HepG2 (cell line): ENCODE measurements around the gene SLC35B2. TPM values are rescaled to one million over a fixed set of nuclear protein-coding genes. Genes with fewer than 3 reads are reported as not detected.

Experiments
- AHR ChIP-seq: IDR thresholded peaks from 2 replicates; pipeline ENCODE4 v1.6.1; 2018; ENCODE audit warnings: missing genetic modification reagents, missing compliant biosample characterization
- ATRX ChIP-seq: sonication (generic); formaldehyde crosslinking; IDR thresholded peaks from 2 replicates; pipeline ENCODE4 v1.4.0; 2020; ENCODE audit warnings: missing genetic modification reagents, borderline replicate concordance
- ETV5 ChIP-seq: IDR thresholded peaks from 2 replicates; pipeline ENCODE4 v1.6.1; 2018; ENCODE audit warnings: missing biosample characterization, missing genetic modification reagents, inconsistent platforms, borderline replicate concordance
- FOXA1 ChIP-seq, 2 experiments: fragments of 450-650 bp in 1 of 2; sonication (generic) in 1 of 2; formaldehyde crosslinking in 1 of 2; IDR thresholded peaks; 2 replicates each; pipeline versions ENCODE4 v1.4.0 to v1.6.1; 2016 to 2020; ENCODE audit warnings: missing genetic modification reagents in 1 of 2
- GZF1 ChIP-seq: sonication (generic); formaldehyde crosslinking; IDR thresholded peaks from 2 replicates; pipeline ENCODE4 v1.5.1; 2020; ENCODE audit warnings: mild to moderate bottlenecking, missing genetic modification reagents
- IRX3 ChIP-seq: sonication (generic); formaldehyde crosslinking; IDR thresholded peaks from 2 replicates; pipeline ENCODE4 v1.8.1; 2023; ENCODE audit warnings: mild to moderate bottlenecking, low read depth, missing genetic modification reagents, borderline replicate concordance
- KLF13 ChIP-seq: sonication (generic); formaldehyde crosslinking; IDR thresholded peaks from 2 replicates; pipeline ENCODE4 v1.4.0; 2020; ENCODE audit warnings: mild to moderate bottlenecking, missing genetic modification reagents
- NFKB2 ChIP-seq: sonication (generic); formaldehyde crosslinking; IDR thresholded peaks from 2 replicates; pipeline ENCODE4 v1.4.0; 2020; ENCODE audit warnings: missing genetic modification reagents, borderline replicate concordance
- NR2F6 ChIP-seq, 2 experiments: IDR thresholded peaks; 2 replicates each; pipeline ENCODE4 v1.6.1; 2016; ENCODE audit warnings: antibody characterized with exemption in 1 of 2, mild to moderate bottlenecking in 1 of 2
- PCBP2 ChIP-seq: fragments of 200-400 bp; formaldehyde crosslinking; optimal IDR thresholded peaks from 2 replicates; pipeline ENCODE3; 2018; ENCODE audit warnings: low read length, low read depth; ENCODE audit not compliant: poor library complexity, severe bottlenecking
- PHB2 ChIP-seq: fragments of 450-650 bp; IDR thresholded peaks from 2 replicates; pipeline ENCODE4 v1.6.1; 2018; ENCODE audit not compliant: partially characterized antibody
- PITX1 ChIP-seq: sonication (generic); formaldehyde crosslinking; IDR thresholded peaks from 2 replicates; pipeline ENCODE4 v1.5.1; 2020; ENCODE audit warnings: mild to moderate bottlenecking, missing genetic modification reagents
- RBM39 ChIP-seq: fragments of 200-400 bp; formaldehyde crosslinking; IDR thresholded peaks from one replicate; pipeline ENCODE4 v1.6.1; 2018; ENCODE audit warnings: antibody characterized with exemption, mild to moderate bottlenecking, low read depth, low read length; ENCODE audit not compliant: poor library complexity, severe bottlenecking
- SALL2 ChIP-seq: sonication (generic); formaldehyde crosslinking; IDR thresholded peaks from 2 replicates; pipeline ENCODE4 v1.8.1; 2023; ENCODE audit warnings: mild to moderate bottlenecking, missing genetic modification reagents, inconsistent platforms
- SIN3B ChIP-seq: fragments of 150-350 bp; IDR thresholded peaks from 2 replicates; pipeline ENCODE4 v1.6.1; 2014; ENCODE audit warnings: low read length
- SP5 ChIP-seq: IDR thresholded peaks from 2 replicates; pipeline ENCODE4 v1.6.1; 2016; ENCODE audit warnings: low read depth, borderline replicate concordance
- SYNCRIP ChIP-seq: fragments of 200-400 bp; formaldehyde crosslinking; IDR thresholded peaks from 2 replicates; pipeline ENCODE4 v1.6.1; 2018; ENCODE audit warnings: mild to moderate bottlenecking, low read depth, low read length; ENCODE audit not compliant: insufficient read depth
- U2AF2 ChIP-seq: fragments of 200-400 bp; formaldehyde crosslinking; IDR thresholded peaks from 2 replicates; pipeline ENCODE4 v1.6.1; 2017; ENCODE audit warnings: low read depth, mild to moderate bottlenecking, low read length
- ZBTB7B ChIP-seq: sonication (generic); formaldehyde crosslinking; IDR thresholded peaks from 2 replicates; pipeline ENCODE4 v1.4.0; 2020; ENCODE audit warnings: missing genetic modification reagents
- ZFP36L2 ChIP-seq: sonication (generic); formaldehyde crosslinking; IDR thresholded peaks from 2 replicates; pipeline ENCODE4 v1.4.0; 2020; ENCODE audit warnings: missing genetic modification reagents
- ZFP62 ChIP-seq: sonication (generic); formaldehyde crosslinking; IDR thresholded peaks from 2 replicates; pipeline ENCODE4 v1.4.0; 2020; ENCODE audit warnings: missing genetic modification reagents
- ZNF224 ChIP-seq: sonication (generic); formaldehyde crosslinking; IDR thresholded peaks from 2 replicates; pipeline ENCODE4 v1.5.0; 2020; ENCODE audit warnings: mild to moderate bottlenecking, missing genetic modification reagents
- ZNF230 ChIP-seq: sonication (generic); formaldehyde crosslinking; IDR thresholded peaks from 2 replicates; pipeline ENCODE4 v1.4.0; 2020; ENCODE audit warnings: mild to moderate bottlenecking, missing genetic modification reagents
- ZNF235 ChIP-seq: sonication (generic); formaldehyde crosslinking; IDR thresholded peaks from 2 replicates; pipeline ENCODE4 v1.8.1; 2023; ENCODE audit warnings: mild to moderate bottlenecking, missing genetic modification reagents, borderline replicate concordance
- ZNF496 ChIP-seq: sonication (generic); formaldehyde crosslinking; IDR thresholded peaks from 2 replicates; pipeline ENCODE4 v1.8.1; 2023; ENCODE audit warnings: mild to moderate bottlenecking, moderate library complexity, missing genetic modification reagents; ENCODE audit not compliant: insufficient replicate concordance
- ZNF691 ChIP-seq: sonication (generic); formaldehyde crosslinking; IDR thresholded peaks from 2 replicates; pipeline ENCODE4 v1.4.0; 2020; ENCODE audit warnings: missing genetic modification reagents, low read depth, mild to moderate bottlenecking, borderline replicate concordance
- ZSCAN12 ChIP-seq: sonication (generic); formaldehyde crosslinking; IDR thresholded peaks from 2 replicates; pipeline ENCODE4 v1.9.0; 2021; ENCODE audit warnings: mild to moderate bottlenecking, missing genetic modification reagents
- ZSCAN21 ChIP-seq: sonication (generic); formaldehyde crosslinking; IDR thresholded peaks from 2 replicates; pipeline ENCODE4 v1.8.0; 2022; ENCODE audit warnings: mild to moderate bottlenecking, missing genetic modification reagents, moderate library complexity, borderline replicate concordance
- polyA plus RNA-seq, 8 experiments: library from polyadenylated mRNA; depleted of rRNA in 3 of 8; stranded (reverse) in 7 of 8; unstranded in 1 of 8; fragments of >200 nt; fragmentation: Illumina TruSeq in 4 of 8; extraction: Trizol in 4 of 8; gene quantifications; 2 replicates each; pipeline versions ENCODE4 v1.2.1 to v1.2.3, GENCODE V29; 2011 to 2016; ENCODE audit warnings: low read depth in 4 of 8, missing spikeins in 1 of 8, mixed read lengths in 1 of 8; ENCODE audit not compliant: insufficient read depth in 1 of 8
- total RNA-seq, 5 experiments: library from RNA; depleted of rRNA; stranded (reverse); fragments of >200 nt; fragmentation: Illumina TruSeq; extraction: Trizol; gene quantifications; 2 replicates each; pipeline ENCODE4 v1.2.3, GENCODE V29; 2016; ENCODE audit warnings: low read depth in 1 of 5
- TF ChIP-seq, protein P1 (sequence below): sonication (generic); formaldehyde crosslinking; IDR thresholded peaks from 2 replicates; pipeline ENCODE4 v1.9.0; 2021; ENCODE audit warnings: missing genetic modification reagents, mild to moderate bottlenecking, borderline replicate concordance
- TF ChIP-seq, protein P2 (sequence below): sonication (generic); formaldehyde crosslinking; IDR thresholded peaks from 2 replicates; pipeline ENCODE4 v1.5.0; 2020; ENCODE audit warnings: missing genetic modification reagents, mild to moderate bottlenecking, borderline replicate concordance

Gene SLC35B2
- total and polyA plus RNA-seq, 2 of the 13 experiments (the other 11 are each of a cell fraction or from before 2014, with no cell fraction given) = 61.1 to 148 TPM

DNA sequence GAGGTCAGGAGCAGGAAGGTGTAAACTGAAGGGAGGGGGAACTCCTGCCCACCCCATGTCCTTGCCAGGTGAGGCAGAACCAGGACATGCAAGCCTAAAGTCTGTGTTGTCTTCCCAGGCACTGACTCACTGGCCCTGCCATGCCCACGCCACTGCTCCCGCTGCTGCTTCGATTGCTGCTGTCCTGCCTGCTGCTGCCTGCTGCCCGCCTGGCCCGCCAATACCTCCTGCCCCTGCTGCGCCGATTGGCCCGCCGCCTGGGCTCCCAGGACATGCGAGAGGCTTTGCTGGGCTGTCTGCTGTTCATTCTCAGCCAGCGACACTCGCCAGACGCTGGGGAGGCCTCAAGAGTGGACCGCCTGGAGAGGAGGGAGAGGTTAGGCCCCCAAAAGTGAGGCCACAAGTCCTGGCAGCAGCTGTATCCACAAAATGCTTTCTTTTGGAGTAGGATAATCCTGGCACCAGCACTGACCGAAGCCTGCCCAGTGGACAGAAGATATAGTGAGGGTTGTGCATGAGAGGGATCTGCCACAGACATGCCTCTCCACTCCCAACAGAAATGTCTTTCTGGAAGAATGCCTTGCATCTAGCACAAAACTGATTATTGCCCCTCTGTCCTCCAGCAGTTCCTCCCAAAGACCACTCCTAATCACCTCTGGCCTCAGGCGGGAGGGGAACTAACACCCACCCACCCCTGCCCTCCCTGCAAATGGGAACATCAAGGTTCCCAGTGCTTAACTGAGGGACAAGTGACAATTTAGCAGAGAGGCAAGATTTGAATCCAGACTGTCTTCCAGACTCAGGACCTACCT, 39.8 kb downstream of the SLC35B2 start (continued):
- TF ChIP-seq, protein P1, sequence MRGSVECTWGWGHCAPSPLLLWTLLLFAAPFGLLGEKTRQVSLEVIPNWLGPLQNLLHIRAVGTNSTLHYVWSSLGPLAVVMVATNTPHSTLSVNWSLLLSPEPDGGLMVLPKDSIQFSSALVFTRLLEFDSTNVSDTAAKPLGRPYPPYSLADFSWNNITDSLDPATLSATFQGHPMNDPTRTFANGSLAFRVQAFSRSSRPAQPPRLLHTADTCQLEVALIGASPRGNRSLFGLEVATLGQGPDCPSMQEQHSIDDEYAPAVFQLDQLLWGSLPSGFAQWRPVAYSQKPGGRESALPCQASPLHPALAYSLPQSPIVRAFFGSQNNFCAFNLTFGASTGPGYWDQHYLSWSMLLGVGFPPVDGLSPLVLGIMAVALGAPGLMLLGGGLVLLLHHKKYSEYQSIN (CRISPR knock-in tag) = no peak
- no peak for TF ChIP-seq RBM39
- no peak for TF ChIP-seq NR2F6 (IDR thresholded peaks at IDR 0.05)
- TF ChIP-seq NR2F6 (CRISPR knock-in tag; IDR thresholded peaks at IDR 0.05) = no peak
- TF ChIP-seq PITX1 (CRISPR knock-in tag) = peak; percentile 49; the same call in 1 of the 2 replicates
- TF ChIP-seq PHB2 = no peak
- TF ChIP-seq FOXA1 (IDR thresholded peaks at IDR 0.05) = no peak
- TF ChIP-seq FOXA1 (CRISPR knock-in tag; IDR thresholded peaks at IDR 0.05) = no peak
- TF ChIP-seq ZSCAN12 (CRISPR knock-in tag) = no peak
- no peak; the same call in 1 of the 2 replicates for TF ChIP-seq ZNF224 (CRISPR knock-in tag)
- TF ChIP-seq PCBP2 = no peak
- no peak for TF ChIP-seq ZNF230 (CRISPR knock-in tag)
- no peak for TF ChIP-seq SP5 (CRISPR knock-in tag)
- TF ChIP-seq SALL2 (CRISPR knock-in tag) = no peak
- no peak for TF ChIP-seq ZFP36L2 (CRISPR knock-in tag)
- no peak for TF ChIP-seq AHR (CRISPR knock-in tag)
- no peak for TF ChIP-seq SIN3B
- TF ChIP-seq KLF13 (CRISPR knock-in tag) = no peak
- TF ChIP-seq ZSCAN21 (CRISPR knock-in tag) = peak; percentile 59; the same call in 1 of the 2 replicates
- no peak for TF ChIP-seq SYNCRIP
- no peak for TF ChIP-seq ETV5
- TF ChIP-seq NFKB2 (CRISPR knock-in tag) = no peak; the same call in 1 of the 2 replicates
- no peak for TF ChIP-seq ATRX (CRISPR knock-in tag)
- no peak for TF ChIP-seq GZF1
- no peak for TF ChIP-seq U2AF2
- TF ChIP-seq ZFP62 = no peak
- no peak for TF ChIP-seq ZNF691 (CRISPR knock-in tag)
- TF ChIP-seq ZNF235 (CRISPR knock-in tag) = no peak
- no peak for TF ChIP-seq ZNF496 (CRISPR knock-in tag)
- no peak for TF ChIP-seq IRX3
- no peak for TF ChIP-seq ZBTB7B (CRISPR knock-in tag)
- TF ChIP-seq, protein P2, sequence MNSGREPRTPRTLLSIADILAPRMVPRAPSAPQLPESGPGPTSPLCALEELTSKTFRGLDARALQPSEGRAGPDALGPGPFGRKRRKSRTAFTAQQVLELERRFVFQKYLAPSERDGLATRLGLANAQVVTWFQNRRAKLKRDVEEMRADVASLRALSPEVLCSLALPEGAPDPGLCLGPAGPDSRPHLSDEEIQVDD (CRISPR knock-in tag) = peak; percentile 55; the same call in 1 of the 2 replicates
